ENCODE data around the gene MAD1L1. TPM values are rescaled to one million over a fixed set of nuclear protein-coding genes. Genes with fewer than 3 reads are reported as not detected.

The MAD1L1 gene
- total RNA-seq, 4 donors from 2014 or later: 18.4 to 39.1 (median 25.7) TPM

GRCh38 chr7:1916601-1916970 is 316.2 kb downstream of the MAD1L1 start:
- no peak for TF ChIP-seq CTCF (IDR thresholded peaks at IDR 0.05)
- ATAC-seq (ENCODE audit: low FRiP score): no peak

DNA sequence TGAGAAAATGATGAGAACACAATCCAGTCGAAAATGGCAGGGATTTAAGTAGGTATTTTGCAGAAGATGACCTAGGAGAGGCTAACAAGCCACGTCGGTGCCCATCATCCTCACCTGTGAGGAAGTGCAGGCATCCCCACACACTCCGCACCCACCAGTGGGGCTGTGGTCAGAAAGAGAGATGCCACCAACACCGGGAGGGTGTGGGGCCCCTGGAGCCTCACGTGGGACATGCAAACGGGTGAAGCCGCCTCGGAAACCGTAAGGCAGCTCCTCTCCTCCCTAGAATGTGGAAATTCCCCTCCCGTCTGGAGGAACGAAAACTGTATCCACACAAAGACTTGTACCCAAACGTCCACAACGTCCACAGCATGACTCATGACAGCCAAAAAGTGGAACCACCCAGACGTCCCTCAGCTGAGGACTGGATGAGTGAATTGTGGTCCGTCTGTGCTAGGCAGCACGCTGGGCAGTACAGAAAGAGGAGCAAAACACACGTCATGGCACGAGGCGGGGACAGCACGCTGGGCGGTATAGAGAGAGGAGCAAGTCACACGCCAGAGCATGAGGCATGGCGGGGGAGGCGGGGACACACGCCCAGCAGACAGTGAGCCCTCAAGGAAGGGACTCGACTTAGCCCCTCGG is 316.7 kb downstream of the MAD1L1 start:
- no peak for ATAC-seq (ENCODE audit: low FRiP score)
- DNase-seq (ENCODE audit: low spot score): no peak
- TF ChIP-seq CTCF (IDR thresholded peaks at IDR 0.05): no peak

More at GRCh38 chr7:1916601-1916970, 316.2 kb downstream of the MAD1L1 start:
- DNase-seq (ENCODE audit: low spot score): no peak

GRCh38 chr7:1915326-1915725 is 317.4 kb downstream of the MAD1L1 start:
- ATAC-seq (ENCODE audit: low FRiP score) (no peak), DNase-seq (ENCODE audit: low spot score) (no peak)
- no peak for TF ChIP-seq CTCF (IDR thresholded peaks at IDR 0.05)

GRCh38 chr7:1914743-1915142 is 318.0 kb downstream of the MAD1L1 start:
- TF ChIP-seq CTCF (IDR thresholded peaks at IDR 0.05): no peak
- no peak for DNase-seq (ENCODE audit: low spot score)
- no peak for ATAC-seq (ENCODE audit: low FRiP score)

DNA sequence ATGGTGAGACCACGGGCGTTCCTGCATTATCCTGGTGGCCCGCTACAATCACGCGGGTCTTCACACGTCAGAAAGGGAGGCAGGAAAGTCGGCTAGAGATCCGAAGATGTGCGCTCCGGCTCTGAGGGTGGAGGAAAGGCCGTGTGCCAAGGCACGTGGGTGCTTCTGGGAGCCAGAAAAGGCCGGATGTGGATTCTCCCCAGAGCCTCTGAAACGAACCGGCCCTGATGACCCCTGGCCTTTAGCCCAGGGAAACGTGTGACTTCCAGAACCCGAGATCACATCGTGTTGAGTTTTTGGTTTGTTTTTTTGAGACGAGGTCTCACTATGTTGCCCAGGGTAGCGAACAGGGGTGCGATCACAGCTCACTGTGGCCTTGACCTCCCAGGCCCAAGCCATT is 318.4 kb downstream of the MAD1L1 start:
- ATAC-seq (ENCODE audit: low FRiP score): no peak

GRCh38 chr7:1913466-1914282 is 319.1 kb downstream of the MAD1L1 start:
- ATAC-seq (ENCODE audit: low FRiP score): no peak
- no peak for DNase-seq (ENCODE audit: low spot score)
- no peak for TF ChIP-seq CTCF (IDR thresholded peaks at IDR 0.05)

More for the DNA sequence above, 318.4 kb downstream of the MAD1L1 start:
- TF ChIP-seq CTCF (IDR thresholded peaks at IDR 0.05): no peak
- no peak for DNase-seq (ENCODE audit: low spot score)
